ENCODE measurements around the gene CCDC149.

- TF ChIP-seq CTCF (IDR thresholded peaks at IDR 0.05; ENCODE audit: poor library complexity) (no peak), EZH2 (IDR thresholded peaks at IDR 0.05; ENCODE audit: borderline replicate concordance) (no peak)
Observed at GRCh38 chr4:24896977-24897376, 15.9 kb downstream of the CCDC149 start.
